Effector CD4-positive, alpha-beta T cell (primary cell): ENCODE data around the gene DLK1.

Experiments
- DNase-seq: peaks from one replicate; pipeline ENCODE4 v3.0.0-alpha.2; 2020

Gene DLK1

GRCh38 chr14:100715803-100716202 is 10.9 kb upstream of the DLK1 start:
- DNase-seq = no peak

DNA sequence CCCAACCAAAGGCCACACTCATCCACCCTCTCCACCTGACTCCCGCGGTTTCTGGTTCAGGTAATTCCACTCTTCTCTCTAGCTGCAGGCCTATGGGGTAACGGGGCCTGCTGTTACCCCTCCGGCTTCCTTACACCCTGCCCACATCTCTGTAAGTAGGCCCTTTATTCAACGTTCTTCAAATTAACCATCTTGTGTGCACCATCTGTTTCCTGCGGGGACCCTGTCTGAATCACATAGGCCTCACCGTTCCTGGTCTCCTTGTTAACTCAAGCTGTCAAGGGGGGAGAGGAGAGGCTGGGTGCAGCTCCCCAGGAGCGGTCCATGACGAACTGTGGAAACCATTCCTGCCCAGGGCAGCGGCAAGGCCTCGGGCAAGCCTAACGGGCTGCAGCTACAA is 9.3 kb upstream of the DLK1 start:
- DNase-seq = no peak

- DNase-seq = no peak
Observed at GRCh38 chr14:100719976-100720520, 6.6 kb upstream of the DLK1 start.

DNA sequence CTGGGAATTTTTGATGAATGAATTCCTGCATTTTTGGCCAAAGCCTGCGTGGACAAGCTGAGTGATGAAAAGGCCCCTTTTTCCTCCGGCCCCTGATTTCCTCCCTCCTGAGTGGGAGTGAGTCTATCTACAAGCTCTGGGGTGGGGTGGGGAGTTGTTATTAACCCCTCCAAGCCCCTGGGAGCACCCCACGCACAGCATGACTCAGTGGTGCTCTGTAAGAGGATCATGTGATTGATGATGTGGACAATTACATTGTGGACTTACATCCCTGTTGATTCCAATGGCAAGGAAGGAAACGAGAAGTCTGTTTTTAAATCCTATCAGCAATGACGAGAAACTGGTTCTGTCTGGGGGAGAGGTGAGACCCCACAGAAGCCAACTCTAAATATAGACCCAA is 5.1 kb upstream of the DLK1 start:
- no peak for DNase-seq

DNA sequence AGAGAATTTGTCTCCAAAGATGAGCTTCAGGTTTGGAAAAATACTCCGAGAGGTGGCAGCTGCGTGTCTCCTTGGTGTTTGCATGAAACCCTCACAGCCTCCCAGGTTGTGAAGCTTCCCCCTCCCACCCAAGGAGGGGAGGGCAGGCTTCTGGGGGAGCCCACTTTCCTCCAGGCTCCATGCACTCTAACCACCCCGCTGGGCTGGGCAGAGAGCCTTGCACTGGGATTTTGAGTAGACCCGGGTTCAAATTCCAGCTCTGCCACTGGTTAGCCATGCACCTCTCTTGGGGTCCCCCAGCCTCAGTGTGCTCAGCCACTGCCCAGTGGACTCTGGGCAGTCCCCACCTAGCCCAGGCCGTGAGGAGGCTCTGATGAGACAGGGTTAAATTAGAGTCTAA is 4.3 kb upstream of the DLK1 start:
- DNase-seq = no peak

GRCh38 chr14:100723135-100723829 is 3.4 kb upstream of the DLK1 start:
- DNase-seq = no peak

- no peak for DNase-seq
Observed at GRCh38 chr14:100723830-100724437, 2.8 kb upstream of the DLK1 start.

DNA sequence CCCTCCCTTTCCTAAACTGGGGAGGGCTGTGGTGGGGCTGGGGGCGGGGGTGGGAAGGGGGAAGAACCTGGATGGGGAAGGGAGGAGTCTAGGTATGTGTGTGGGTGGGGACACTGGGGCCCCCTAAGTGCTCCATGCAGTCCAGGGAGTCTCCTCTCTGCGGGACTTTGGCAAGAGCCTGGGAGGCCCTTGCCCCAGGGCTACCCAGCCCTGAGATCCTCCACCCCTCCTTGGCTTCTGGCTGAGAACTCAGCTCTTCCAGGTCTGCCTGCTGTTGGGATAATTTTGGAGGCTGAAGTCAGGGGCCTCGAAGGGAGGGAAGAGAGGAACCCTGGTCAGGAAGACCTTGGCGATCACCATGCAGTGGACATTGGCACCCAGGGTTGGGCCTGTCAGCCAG is 2.2 kb upstream of the DLK1 start:
- no peak for DNase-seq

GRCh38 chr14:100725587-100726387 is 905 bp upstream of the DLK1 start:
- no peak for DNase-seq

GRCh38 chr14:100727086-100727872 is 587 bp downstream of the DLK1 start:
- DNase-seq = no peak

GRCh38 chr14:100727873-100728240 is 1.2 kb downstream of the DLK1 start:
- no peak for DNase-seq

GRCh38 chr14:100728962-100729361 is 2.3 kb downstream of the DLK1 start:
- DNase-seq = no peak

GRCh38 chr14:100729982-100730381 is 3.3 kb downstream of the DLK1 start:
- DNase-seq = no peak

DNA sequence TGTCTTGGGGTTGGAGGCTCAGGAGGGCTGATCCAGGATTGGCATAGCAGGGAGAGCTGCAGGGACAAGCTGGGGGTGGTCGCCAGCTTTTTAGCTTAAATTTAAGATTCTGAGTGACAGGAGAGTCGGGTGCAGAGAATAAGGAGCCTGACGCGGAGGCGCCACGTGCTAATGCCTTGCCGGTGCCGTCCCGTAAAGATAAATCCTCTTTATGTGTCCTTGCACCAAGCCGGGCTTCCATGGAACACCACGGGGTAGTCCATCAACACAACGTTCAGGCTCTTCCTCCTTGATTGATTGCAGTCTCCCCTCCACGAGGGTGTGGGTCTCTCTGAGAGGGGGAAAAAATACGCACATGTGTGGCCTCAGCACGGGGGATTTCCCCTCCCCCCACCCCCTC is 3.9 kb downstream of the DLK1 start:
- DNase-seq = no peak

GRCh38 chr14:100731011-100731670 is 4.4 kb downstream of the DLK1 start:
- DNase-seq = no peak

- no peak for DNase-seq
Observed at GRCh38 chr14:100731846-100732765, 5.4 kb downstream of the DLK1 start.

- DNase-seq = no peak
Observed at GRCh38 chr14:100732766-100733100, 6.0 kb downstream of the DLK1 start.

DNA sequence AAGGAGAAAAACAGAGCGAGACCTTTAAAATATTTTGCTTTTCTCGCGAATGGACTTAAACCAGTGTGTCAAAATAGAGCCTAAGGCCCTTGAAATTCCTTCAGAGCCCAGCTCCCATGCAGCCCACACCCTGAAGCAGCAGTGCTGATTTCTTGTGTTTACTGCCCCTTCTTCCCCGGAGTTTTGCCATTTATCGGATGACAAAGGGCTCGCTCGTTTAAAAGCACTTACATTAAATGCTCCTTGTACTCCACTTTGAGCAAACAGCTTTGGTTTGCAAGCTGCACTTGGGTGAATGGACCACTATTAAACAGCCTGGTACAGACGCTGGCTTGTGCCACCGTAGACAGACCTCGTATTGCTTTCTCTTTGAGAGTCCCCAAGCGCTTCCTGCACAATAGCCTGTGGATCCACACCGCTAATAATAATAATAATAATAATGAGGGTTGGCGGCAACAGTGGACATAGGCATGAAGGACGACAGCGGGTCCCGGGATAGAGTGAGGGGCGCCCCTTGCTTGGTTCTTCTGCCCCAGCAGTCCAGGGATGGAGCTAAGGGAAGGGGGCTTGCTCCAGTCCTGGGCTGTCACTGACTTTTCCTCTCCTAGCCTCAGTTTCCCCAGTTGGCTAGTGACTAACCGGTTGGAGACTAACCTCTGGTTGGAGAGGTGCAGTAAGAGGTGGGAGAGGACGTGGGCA is 6.6 kb downstream of the DLK1 start:
- DNase-seq = no peak

- DNase-seq = no peak
Observed at GRCh38 chr14:100734031-100734990, 7.6 kb downstream of the DLK1 start.

DNA sequence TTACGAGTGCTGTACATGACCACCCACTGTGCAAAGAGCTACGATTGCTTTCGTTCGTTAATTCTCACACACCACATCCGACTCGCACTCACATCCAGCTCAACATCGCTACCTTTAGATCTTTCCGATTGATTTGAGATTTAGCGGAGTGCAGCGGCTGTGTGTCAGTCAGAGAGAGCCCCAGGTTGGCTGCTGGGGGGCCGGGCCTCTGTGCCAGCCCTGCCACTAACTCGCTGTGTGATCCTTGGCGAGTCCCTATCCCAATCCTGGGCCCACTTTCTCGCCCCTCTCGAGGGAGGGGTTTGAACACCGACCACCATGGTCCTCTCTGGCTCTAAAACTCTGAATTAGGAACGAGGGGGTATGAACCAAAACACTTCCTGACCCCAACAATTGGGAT is 8.6 kb downstream of the DLK1 start:
- no peak for DNase-seq
